Kidney (tissue), 14 donors: Measurements from ENCODE around the gene FBXL15. TPM values are rescaled to one million over a fixed set of nuclear protein-coding genes. Genes with fewer than 3 reads are reported as not detected.

Experiments
- DNase-seq, 5 donors: peaks; one replicate each; pipeline ENCODE4 v3.0.0-alpha.2; 2013 to 2020
- FAIRE-seq: peaks from 2 replicates; lab custom pipeline; 2012; peaks lifted over from hg19 to GRCh38; lab: Jason Lieb, UNC
- H3K27ac ChIP-seq, 2 donors: one replicate each; pipeline ENCODE4 v1.7.0; 2013; ENCODE audit warnings: low read depth in 2 of 2, low read length in 2 of 2, inconsistent platforms in 1 of 2
- H3K27me3 ChIP-seq: one replicate; pipeline ENCODE4 v1.7.1; 2013; ENCODE audit warnings: low read length, inconsistent platforms; ENCODE audit not compliant: control insufficient read depth, insufficient read depth
- H3K36me3 ChIP-seq, 3 donors: one replicate each; pipeline versions ENCODE4 v1.7.0 to v1.7.1; 2013; ENCODE audit warnings: low read length in 3 of 3, control low read depth in 1 of 3, inconsistent platforms in 1 of 3; ENCODE audit not compliant: insufficient read depth in 3 of 3, control insufficient read depth in 2 of 3
- H3K4me1 ChIP-seq, 3 donors: one replicate each; pipeline versions ENCODE4 v1.7.0 to v1.7.1; 2013; ENCODE audit warnings: low read length in 3 of 3, inconsistent platforms in 1 of 3, low read depth in 1 of 3; ENCODE audit not compliant: control insufficient read depth in 2 of 3, insufficient read depth in 2 of 3
- H3K4me3 ChIP-seq, 3 donors: one replicate each; pipeline versions ENCODE4 v1.7.0 to v1.8.1; 2013; ENCODE audit warnings: low read length in 3 of 3, control low read depth in 1 of 3, inconsistent platforms in 1 of 3
- H3K9ac ChIP-seq, 3 donors: one replicate each; pipeline versions ENCODE4 v1.7.0 to v1.7.1; 2013; ENCODE audit warnings: low read length in 3 of 3, control low read depth in 1 of 3, inconsistent platforms in 1 of 3
- H3K9me3 ChIP-seq, 3 donors: one replicate each; pipeline versions ENCODE4 v1.7.0 to v1.7.1; 2013; ENCODE audit warnings: low read length in 3 of 3, control low read depth in 1 of 3, inconsistent platforms in 1 of 3; ENCODE audit not compliant: control insufficient read depth in 2 of 3, insufficient read depth in 1 of 3
- CTCF ChIP-seq: IDR thresholded peaks from 3 replicates; pipeline ENCODE4 v1.5.1; 2012; ENCODE audit warnings: mild to moderate bottlenecking, moderate library complexity, borderline replicate concordance; ENCODE audit not compliant: insufficient read depth; ENCODE audit errors: extremely low read depth
- intact Hi-C: fragments of 100-400 bp; cut with DNase I; formaldehyde crosslinking; loops from one replicate; pipeline ENCODE4 v1.11.1; 2022
- microRNA-seq: library from miRNA; unstranded; fragments of <30 nt; microRNA quantifications from one replicate; pipeline ENCODE4 v1.2.0, GENCODE V29; 2020
- polyA plus RNA-seq: library from polyadenylated mRNA; stranded (reverse); fragments of 350-450 nt; fragmentation: Illumina TruSeq; extraction: RNeasy Lipid Tissue Mini Kit (QIAGEN cat#74804); gene quantifications from one replicate; pipeline ENCODE4 v1.2.3, GENCODE V29; 2014; ENCODE audit warnings: low read depth, low replicate concordance; ENCODE audit not compliant: insufficient read depth
- total RNA-seq: library from RNA; stranded (reverse); fragmentation: NEBNext Ultra II Directional; extraction: Animal tissue kit (Norgen Biotek cat#: 25700); gene quantifications from one replicate; pipeline ENCODE4 v1.2.1, GENCODE V29; 2021
- donor health status: control.
- donor health status: control.
- donor health status: control.
- donor health status: control.
- donor health status: control.
- donor health status: DM: yes; HTN: yes; CAD: no.
- donor health status: Normal renal cell carcinoma (clear cell type).

The FBXL15 gene
- total and polyA plus RNA-seq, 2 donors from 2014 or later: 17.9 to 28.0 TPM

GRCh38 chr10:102468683-102469082, 48.0 kb downstream of the FBXL15 start:
- Histone ChIP-seq H3K4me3 (no peak overlapping the region), H3K27ac (no peak overlapping the region), H3K27me3 (no peaks in the 10 kb centered on the region), H3K9me3 (no peaks in the 10 kb centered on the region), H3K4me1 (no peaks in the 10 kb centered on the region), H3K9ac (no peak overlapping the region), H3K36me3 (no peaks in the 10 kb centered on the region)
- DNase-seq (no peak), FAIRE-seq (no peak)
- intact Hi-C loops: no loop called here
- no peak for TF ChIP-seq CTCF

GRCh38 chr10:102470579-102471546, 50.2 kb downstream of the FBXL15 start:
- intact Hi-C loops: no loop called here
- no peak overlapping the region for H3K9ac ChIP-seq
- no peak for FAIRE-seq

More at GRCh38 chr10:102470579-102471546, 50.2 kb downstream of the FBXL15 start:
- Histone ChIP-seq H3K27ac (no peak overlapping the region), H3K9me3 (no peaks in the 10 kb centered on the region), H3K36me3 (no peaks in the 10 kb centered on the region), H3K4me3 (no peak overlapping the region), H3K27me3 (no peaks in the 10 kb centered on the region), H3K4me1 (no peaks in the 10 kb centered on the region)
- no peak for DNase-seq
- no peak for TF ChIP-seq CTCF

Small RNAs within 50 kb of the gene (microRNA-seq; reads per million reads assigned to microRNA genes)
- gene MIR146B: 3,781 reads per million, percentile 90 among the genes with 10 or more reads in this experiment

Other genes with a start within 250 kb of the FBXL15 start
- 0.35 TPM for gene ELOVL3, start 194.5 kb upstream of the FBXL15 start, total RNA-seq
- gene ELOVL3, start 194.5 kb upstream of the FBXL15 start, polyA plus RNA-seq: not detected
- gene PITX3, start 179.3 kb upstream of the FBXL15 start, total RNA-seq: not detected
- gene PITX3, start 179.3 kb upstream of the FBXL15 start, polyA plus RNA-seq: 0.39 TPM
- 53.3 TPM for gene GBF1, start 175.3 kb upstream of the FBXL15 start, total RNA-seq
- gene GBF1, start 175.3 kb upstream of the FBXL15 start, polyA plus RNA-seq: 14.4 TPM
- 62.7 TPM for gene NFKB2, start 25.1 kb upstream of the FBXL15 start, total RNA-seq
- 14.0 TPM for gene NFKB2, start 25.1 kb upstream of the FBXL15 start, polyA plus RNA-seq
- gene PSD, start 2.1 kb upstream of the FBXL15 start, total RNA-seq: 2.2 TPM
- gene PSD, start 2.1 kb upstream of the FBXL15 start, polyA plus RNA-seq: 1.2 TPM
- 50.9 TPM for gene CUEDC2, start 11.7 kb downstream of the FBXL15 start, total RNA-seq
- 117 TPM for gene CUEDC2, start 11.7 kb downstream of the FBXL15 start, polyA plus RNA-seq
- gene C10orf95, start 30.7 kb downstream of the FBXL15 start, total RNA-seq: 2.7 TPM
- gene C10orf95, start 30.7 kb downstream of the FBXL15 start, polyA plus RNA-seq: 0.62 TPM
- 74.2 TPM for gene ACTR1A, start 81.9 kb downstream of the FBXL15 start, total RNA-seq
- gene ACTR1A, start 81.9 kb downstream of the FBXL15 start, polyA plus RNA-seq: 74.7 TPM
- 18.9 TPM for gene SUFU, start 83.1 kb downstream of the FBXL15 start, total RNA-seq
- 6.5 TPM for gene SUFU, start 83.1 kb downstream of the FBXL15 start, polyA plus RNA-seq
- gene TRIM8, start 223.6 kb downstream of the FBXL15 start, total RNA-seq: 198 TPM
- 160 TPM for gene TRIM8, start 223.6 kb downstream of the FBXL15 start, polyA plus RNA-seq